ENCODE measurements around the gene STARD7.
A peak's percentile ranks its signal among the peaks of the same experiment; 100 is the strongest.
"Not testable (repeated sequence)": the region's sequence is repeated elsewhere in the genome, so short reads cannot be mapped to it uniquely, and the experiment has no call there.

The STARD7 gene

GRCh38 chr2:96160366-96160765 is 48.3 kb downstream of the STARD7 start:
- not testable (repeated sequence) for DNase-seq

GRCh38 chr2:96159084-96159830 is 49.4 kb downstream of the STARD7 start:
- no peak for DNase-seq

DNA sequence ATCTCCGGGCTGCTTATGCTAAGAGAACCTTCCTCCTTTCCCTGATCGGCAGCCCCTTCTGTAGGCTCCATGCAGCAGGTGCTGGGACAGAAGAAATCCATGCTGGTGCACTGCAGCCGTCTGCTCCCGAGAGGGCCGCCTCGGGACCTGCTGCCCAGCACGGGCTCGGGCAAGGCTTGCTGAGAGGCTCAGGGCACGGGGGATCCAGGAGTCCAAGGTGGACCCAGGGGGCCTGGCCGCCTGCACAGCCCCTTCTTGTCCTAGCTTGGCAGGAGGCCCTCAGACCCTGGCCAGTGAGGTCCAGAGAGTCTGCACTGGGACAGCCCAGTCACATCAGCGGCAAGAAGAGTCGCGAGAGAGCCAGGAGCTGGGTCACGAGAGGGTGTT is 50.1 kb downstream of the STARD7 start:
- no peak for DNase-seq

DNA sequence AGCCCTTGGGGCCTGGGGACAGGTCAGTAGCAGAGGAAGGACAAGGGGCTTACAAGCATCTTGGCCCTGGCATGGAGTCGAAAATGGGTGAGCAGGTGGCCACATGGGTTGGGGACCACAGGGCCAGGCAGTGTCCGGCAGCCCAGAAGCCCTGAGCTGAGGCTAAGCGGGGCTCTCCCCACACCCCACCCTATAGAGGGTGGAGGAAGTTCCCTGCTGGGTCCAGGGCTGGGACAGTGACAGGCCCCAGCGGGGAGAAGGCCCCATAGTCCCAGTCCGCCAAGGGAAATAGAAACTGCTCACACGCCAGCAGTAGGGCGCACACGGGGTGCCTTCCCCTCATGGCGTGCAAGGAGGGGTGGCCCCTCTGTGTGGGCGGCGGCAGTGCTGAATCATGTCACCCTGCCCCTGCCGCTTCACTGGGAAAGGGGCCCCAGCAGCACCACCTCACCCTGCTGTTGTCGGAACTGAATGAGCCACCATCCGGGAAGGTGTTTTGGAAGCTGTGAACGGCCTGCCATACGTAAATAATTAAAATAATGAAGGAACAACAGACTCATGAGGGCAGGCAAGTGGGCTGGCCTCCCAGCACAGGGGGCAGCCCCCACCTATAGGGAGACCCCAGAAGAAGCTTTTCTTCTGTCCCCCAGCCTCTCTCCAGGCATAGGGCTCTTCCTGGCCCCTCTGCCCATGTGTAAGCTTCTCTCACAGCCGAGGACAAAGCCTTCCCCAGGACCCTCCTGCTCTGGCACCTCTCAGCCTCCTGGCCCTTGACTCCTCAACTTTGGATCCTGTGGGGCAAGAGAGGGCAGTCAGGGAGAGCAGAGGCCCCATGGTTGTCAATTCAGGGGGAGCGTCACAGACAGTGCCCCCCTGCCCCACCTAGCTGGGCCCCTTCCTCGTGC is 50.7 kb downstream of the STARD7 start:
- DNase-seq: no peak

DNA sequence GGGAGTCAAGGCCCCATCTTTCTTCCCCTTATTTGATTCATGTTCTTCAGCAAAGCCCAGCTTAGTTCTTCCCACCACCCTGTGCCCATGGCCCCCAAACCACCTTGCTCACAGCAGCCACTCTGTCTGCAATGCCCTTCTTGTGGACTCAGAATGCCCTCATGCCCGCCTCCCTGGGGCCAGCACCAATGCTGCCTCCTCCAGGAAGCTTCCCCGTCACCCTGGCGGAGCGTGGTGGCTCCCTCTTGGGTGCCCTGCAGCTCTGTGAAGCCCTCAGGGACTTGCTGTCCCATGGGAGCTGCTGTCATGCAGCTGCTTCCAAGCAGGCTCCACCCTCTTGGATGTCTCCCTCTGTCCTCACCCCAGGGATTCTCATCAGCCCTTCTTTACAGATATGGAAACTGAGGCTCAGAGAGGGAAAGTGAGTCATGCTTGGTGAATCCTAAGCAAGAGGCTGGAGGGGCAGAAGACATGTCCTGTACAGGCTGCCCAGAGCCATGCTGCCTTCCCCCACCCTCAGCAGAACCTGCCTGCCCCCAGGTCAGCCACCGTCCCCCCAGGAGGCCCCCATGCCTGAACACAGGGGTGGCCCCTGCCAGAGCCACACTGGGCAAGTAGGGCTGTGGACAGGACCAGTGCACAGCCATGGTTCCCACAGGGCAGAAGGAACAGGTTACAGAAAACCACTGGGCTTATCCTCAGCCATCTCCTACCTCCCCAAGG is 51.5 kb downstream of the STARD7 start:
- no peak for DNase-seq

DNA sequence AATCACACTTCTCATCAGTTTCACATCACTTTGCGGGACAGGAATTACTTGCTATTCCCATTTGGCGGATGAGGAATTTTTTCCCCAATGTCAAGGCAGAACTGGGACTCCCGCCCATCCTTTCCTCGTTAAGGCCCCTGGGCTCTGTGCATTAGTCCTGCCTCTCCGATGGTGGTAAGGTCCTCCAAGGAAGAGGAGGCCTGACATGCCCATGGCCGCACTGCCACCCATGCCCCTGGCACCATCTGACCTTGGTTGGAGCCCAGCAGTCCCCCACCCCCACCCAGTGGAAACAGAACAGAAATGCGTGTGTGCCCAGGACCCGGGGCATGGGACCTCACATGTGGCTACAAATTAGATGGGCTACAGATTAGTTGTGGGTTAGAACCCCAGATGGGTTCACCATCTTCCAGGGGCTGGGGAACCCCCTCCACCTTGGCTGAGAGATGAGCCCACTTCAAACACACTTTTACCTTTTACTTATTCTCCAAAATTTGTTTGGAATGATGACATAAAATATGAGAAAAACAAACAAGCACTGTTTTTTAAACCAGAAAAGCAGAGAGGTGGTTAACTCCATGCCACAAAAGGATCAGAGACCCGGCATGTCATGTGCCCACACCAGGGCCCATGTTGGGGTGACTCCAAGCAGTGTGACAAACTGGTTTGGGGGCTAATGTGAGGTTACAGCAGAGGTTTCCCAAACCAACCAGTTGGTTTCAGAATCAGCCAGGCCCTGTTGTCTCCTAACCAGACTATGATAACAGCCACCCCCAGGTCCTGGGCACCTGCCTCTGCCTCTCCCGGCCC is 52.4 kb downstream of the STARD7 start:
- no peak for DNase-seq

GRCh38 chr2:96154506-96155380 is 53.9 kb downstream of the STARD7 start:
- DNase-seq: no peak

DNA sequence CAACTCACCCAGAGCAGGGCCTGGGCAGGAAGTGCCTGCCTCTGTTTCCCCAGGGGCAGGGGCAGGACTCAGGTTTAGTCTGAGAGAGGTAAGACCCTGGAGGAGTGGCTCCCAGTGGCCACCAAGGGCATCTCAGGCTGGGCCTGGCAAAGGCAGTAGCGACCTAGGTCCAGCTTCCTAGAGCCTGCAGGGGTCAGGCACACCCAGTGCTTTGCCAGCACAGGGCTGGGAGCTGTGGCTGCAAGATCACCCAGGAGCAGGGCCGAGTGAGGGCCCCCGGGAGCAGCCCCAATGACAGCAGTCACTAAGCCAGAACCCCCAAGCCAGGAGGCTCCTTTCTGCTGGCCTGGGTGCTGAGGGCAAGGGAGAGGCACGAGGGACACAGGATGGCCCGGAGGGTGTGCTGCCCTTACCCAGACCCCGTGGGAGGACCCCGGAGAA is 54.6 kb downstream of the STARD7 start:
- no peak for DNase-seq

DNA sequence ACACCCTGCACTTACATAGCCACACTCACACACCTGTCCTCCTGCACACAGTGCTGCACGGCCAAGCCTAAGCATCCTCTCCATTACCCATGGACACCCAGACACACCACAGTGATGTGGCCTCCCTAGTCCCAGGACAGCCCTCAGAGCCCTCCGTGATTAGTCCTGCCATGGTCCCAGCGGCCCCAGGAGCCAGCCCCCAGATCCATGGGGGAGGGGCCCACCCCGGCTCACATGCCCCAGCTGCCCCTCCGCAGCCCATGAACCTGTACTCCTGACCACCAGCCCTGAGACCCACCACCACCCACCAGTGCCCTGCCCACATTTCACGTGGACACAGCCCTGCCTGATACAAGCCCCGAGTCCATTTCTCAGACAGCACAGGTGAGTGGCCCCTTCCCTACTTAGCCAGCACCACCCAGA is 55.3 kb downstream of the STARD7 start:
- DNase-seq: no peak

DNA sequence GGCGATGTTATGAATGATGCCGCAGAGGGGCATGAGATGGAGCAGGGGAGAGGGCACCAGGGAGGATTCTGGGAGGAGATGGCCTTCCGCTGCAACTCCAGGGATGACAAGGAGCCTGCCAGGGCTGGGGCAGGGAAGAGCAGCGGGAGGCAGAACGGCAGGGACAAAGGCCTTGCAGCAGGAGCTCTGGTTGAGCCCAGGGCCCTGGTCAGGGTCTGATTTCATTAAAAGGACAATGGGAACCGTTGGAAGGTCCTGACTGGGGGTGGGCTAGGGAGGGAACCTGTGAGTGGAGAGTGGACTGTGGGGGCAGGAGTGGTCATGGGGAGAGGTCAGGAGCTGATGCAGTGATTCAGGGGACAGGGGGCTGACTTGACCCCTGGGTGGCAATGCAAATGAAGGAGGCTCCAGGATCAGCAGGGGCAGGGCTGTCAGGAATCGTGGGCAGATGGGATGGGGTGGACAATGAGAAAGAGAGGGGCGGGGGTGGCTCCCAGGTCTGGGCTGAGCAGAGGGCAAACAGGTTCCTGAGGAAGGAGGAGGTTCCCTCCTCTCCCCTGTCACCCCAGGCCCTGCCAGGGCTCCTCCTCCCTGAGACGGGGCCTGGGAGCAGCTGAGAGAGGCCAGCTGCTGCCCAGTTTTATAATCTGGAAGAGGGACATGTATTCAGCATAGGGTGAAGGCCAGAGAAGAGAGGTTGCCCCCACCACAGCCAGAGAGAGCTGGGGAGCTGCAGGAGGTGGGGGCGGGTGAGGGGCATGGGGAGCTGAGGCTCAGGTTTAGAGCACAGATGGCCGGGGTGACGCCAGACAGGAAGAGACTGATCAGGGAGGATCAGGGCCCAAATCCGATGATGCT is 56.1 kb downstream of the STARD7 start:
- DNase-seq: no peak

GRCh38 chr2:96151595-96152303 is 56.9 kb downstream of the STARD7 start:
- DNase-seq: no peak

GRCh38 chr2:96150791-96151594 is 57.6 kb downstream of the STARD7 start:
- DNase-seq: no peak

GRCh38 chr2:96150007-96150640 is 58.5 kb downstream of the STARD7 start:
- DNase-seq: no peak

DNA sequence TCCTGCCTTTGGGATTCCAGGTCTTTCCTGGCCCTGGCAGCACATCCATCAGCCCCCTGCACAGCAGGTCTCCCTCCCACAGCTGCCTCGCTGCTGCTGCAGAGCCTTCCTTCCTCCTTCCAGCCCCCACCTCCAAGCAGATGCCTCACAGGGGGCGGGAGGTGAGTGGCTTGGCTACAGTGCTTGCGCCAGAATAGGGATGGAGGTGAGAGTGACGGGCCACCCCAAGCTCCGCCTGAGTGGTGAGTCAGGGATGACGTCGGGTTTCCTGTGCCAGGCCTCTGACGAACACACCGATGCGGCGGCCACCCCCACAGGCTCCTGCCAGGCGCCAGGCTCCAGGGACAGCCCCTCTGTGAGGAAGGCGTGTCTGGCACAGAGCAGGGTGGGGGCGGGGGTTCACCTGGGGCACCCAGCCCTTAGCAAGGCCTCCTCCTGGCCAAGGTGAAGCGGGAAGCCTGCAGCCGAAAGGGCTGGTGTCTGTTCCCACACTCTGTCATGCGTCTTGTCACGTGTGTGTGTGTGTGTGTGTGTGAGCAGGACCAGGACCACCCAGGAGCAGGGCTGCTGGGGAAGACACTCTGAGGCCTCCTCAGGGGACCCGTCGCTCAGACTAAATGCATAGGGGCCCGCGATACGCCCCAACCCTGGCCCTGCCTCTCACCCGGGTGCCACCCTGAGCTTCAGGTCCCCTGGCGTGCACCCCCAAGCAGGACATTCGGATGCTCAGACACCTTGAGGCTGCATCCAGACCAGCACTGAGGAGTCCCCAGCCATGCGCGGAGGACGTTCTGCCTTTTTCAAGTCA is 60.0 kb downstream of the STARD7 start:
- DNase-seq: peak; percentile 75

- no peak for DNase-seq
These were observed 60.9 kb downstream of the STARD7 start for GRCh38 chr2:96147593-96148201.

- DNase-seq: no peak
These were observed 61.6 kb downstream of the STARD7 start for GRCh38 chr2:96146881-96147592.
